Activated CD8-positive, alpha-beta T cell treated with anti-CD3 and anti-CD28 coated beads for 36 hours (primary cell): ENCODE results near the gene HLA-DOA. TPM values are rescaled to one million over a fixed set of nuclear protein-coding genes. Genes with fewer than 3 reads are reported as not detected.
A peak's percentile ranks its signal among the peaks of the same experiment; 100 is the strongest.

Experiments used
- ATAC-seq: fragments of 200-7000 bp; cut with Tn5 transposase; one replicate; pipeline ENCODE4 v1.10.0; 2021; ENCODE audit warnings: mild to moderate bottlenecking, moderate library complexity
- CTCF ChIA-PET: fragments of 350-600 bp; sonication (Branson Sonifier 250); formaldehyde crosslinking; loops from one replicate; lab custom pipeline; 2021; ENCODE audit warnings: antibody characterized with exemption; lab: Charles Lee
- POLR2A ChIA-PET: fragments of 350-600 bp; sonication (Branson Sonifier 250); formaldehyde crosslinking; loops from one replicate; lab custom pipeline; 2021; ENCODE audit warnings: antibody characterized with exemption; lab: Charles Lee
- DNase-seq: peaks from one replicate; pipeline ENCODE4 v3.0.0-alpha.2; 2020
- H3K27ac Mint-ChIP-seq: one replicate; pipeline ENCODE4 v1.8.0; 2021; ENCODE audit warnings: mild to moderate bottlenecking, mixed read lengths
- H3K27me3 Mint-ChIP-seq: one replicate; pipeline ENCODE4 v1.8.0; 2021; ENCODE audit warnings: mixed read lengths
- H3K36me3 Mint-ChIP-seq: one replicate; pipeline ENCODE4 v1.8.0; 2021; ENCODE audit warnings: low read depth, mixed read lengths
- H3K4me1 Mint-ChIP-seq: one replicate; pipeline ENCODE4 v1.8.0; 2021; ENCODE audit warnings: low read depth, mixed read lengths
- H3K4me3 Mint-ChIP-seq: one replicate; pipeline ENCODE4 v1.8.0; 2021; ENCODE audit warnings: mild to moderate bottlenecking, moderate library complexity, mixed read lengths
- H3K9me3 Mint-ChIP-seq: one replicate; pipeline ENCODE4 v1.8.0; 2021; ENCODE audit warnings: mixed read lengths
- CTCF ChIP-seq: fragments of 200-600 bp; IDR thresholded peaks from one replicate; pipeline ENCODE4 v1.8.0; 2022; ENCODE audit warnings: antibody characterized with exemption, mild to moderate bottlenecking
- intact Hi-C: fragments of 100-400 bp; cut with micrococcal nuclease; formaldehyde crosslinking; loops from one replicate; pipeline ENCODE4 v1.10.0; 2022
- total RNA-seq, 2 experiments: library from RNA; stranded (reverse); gene quantifications; one replicate each; pipeline ENCODE4 v1.2.3, GENCODE V29; 2021

Gene HLA-DOA
- total RNA-seq = 1 to 10 TPM; 6.4 to 8.1 TPM

GRCh38 chr6:33008944-33009861 is at the start of gene HLA-DOA:
Gene HLA-DOA, minus strand, starts transcription at chr6:33009591.
- Mint-ChIP-seq H3K4me3 (peak within 1 kb of the TSS; percentile 84), H3K36me3 (peaks cover 2% of the 10 kb centered on the region), H3K9me3 (no peaks in the 10 kb centered on the region), H3K27ac (peak within 1 kb of the TSS; percentile 81), H3K27me3 (no peaks in the 10 kb centered on the region), H3K4me1 (peaks cover 24% of the 10 kb centered on the region)
- ATAC-seq = peak; percentile 99
- CTCF ChIA-PET = interaction anchor here (0.7 to 2.8 kb wide), 5 partner anchors 9 to 149 kb away, joined by 3 to 10 read pairs (median 3); no protein-coding TSS in a partner anchor
- intact Hi-C loops = loop anchor here (10.0 kb wide), 1 partner anchor 236 kb away; no protein-coding TSS in a partner anchor
- TF ChIP-seq CTCF = no peak
- peak; percentile 83 for DNase-seq
- POLR2A ChIA-PET = interaction anchor here (0.9 to 1.4 kb wide), 3 partner anchors 37 to 56 kb away, joined by 3 to 5 read pairs (median 4); partner anchors contain the start of gene HLA-DMA

DNA sequence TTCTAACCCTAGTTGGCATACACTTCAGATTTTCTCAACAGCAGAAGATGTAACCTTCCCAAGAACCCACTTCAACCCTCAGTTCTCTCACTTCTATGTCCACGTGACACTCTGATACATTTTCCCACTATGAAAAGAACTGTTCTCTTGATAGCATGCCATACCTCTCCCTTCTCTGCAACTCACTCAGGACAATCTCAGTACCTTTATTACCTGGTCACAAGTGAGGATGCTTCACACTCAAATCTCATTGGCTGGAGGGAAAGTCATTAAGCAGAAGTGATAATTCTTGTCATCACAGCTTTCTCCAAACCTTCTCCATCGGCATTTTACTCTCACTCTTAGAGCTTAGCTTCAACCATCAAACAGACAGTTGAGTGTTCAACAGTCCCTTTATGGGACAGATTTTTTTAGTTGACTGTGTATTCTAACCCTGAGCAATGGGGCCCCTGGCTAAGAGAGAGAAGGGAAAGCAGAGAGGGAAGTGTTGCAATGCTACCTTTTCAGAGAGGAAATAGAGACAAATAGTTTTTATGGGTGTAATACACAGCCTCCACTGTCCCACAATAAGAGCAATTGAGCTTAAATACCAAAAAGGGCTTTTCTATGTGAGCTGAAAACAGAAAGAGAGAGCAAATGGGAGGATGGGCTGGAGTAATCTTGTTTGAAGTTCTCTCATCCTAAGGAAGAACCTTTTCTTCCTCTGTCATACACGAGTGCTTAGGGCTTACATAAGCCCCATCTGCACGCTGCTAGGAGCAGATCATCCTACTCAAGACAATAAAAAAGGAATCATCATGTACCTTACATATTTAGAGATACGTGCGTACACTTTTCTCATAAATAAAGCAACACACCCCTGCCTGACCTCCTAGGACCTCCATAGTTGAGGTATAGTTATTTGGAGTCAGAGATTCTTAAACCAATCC is 48.1 kb upstream of the HLA-DOA start:
- no peak for TF ChIP-seq CTCF
- Mint-ChIP-seq H3K4me3 (no peak overlapping the region), H3K9me3 (no peaks in the 10 kb centered on the region), H3K27me3 (peaks cover 11% of the 10 kb centered on the region), H3K4me1 (no peaks in the 10 kb centered on the region), H3K36me3 (no peaks in the 10 kb centered on the region), H3K27ac (no peak overlapping the region)
- DNase-seq = no peak
- ChIA-PET POLR2A (no interaction called here), CTCF (interaction anchor here (1.0 kb wide), 1 partner anchor 10 kb away, joined by 4 read pairs; no protein-coding TSS in a partner anchor)
- ATAC-seq = no peak
- intact Hi-C loops = no loop called here

DNA sequence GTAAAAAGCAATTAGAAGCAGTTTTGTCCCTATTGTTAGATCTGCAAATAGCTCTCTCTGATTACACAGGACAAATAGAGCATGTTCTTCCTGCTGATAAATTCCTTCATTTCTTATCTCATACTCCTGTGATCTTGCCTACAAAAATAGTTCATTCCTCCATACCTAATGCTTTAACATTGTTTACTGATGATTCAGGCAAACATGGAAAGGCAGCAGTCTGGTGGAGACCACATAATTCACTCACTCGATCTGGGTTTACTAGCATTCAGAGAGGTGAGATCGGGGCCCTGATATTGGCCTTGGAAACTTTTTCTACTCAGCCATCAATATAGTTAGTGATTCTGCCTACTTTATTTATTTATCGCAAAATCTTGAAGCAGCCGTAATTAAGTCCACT is 43.8 kb upstream of the HLA-DOA start:
- H3K27me3 Mint-ChIP-seq = peaks cover 19% of the 10 kb centered on the region
- CTCF ChIA-PET = no interaction called here
- no peak overlapping the region for H3K27ac Mint-ChIP-seq
- POLR2A ChIA-PET = interaction anchor here (1.0 kb wide), 1 partner anchor 76 kb away, joined by 3 read pairs; no protein-coding TSS in a partner anchor
- TF ChIP-seq CTCF = no peak
- intact Hi-C loops = no loop called here
- no peaks in the 10 kb centered on the region for H3K9me3 Mint-ChIP-seq
- DNase-seq (no peak), ATAC-seq (no peak)
- no peaks in the 10 kb centered on the region for H3K36me3 Mint-ChIP-seq
- no peak overlapping the region for H3K4me3 Mint-ChIP-seq
- no peaks in the 10 kb centered on the region for H3K4me1 Mint-ChIP-seq

- Mint-ChIP-seq H3K27ac (no peak overlapping the region), H3K36me3 (no peaks in the 10 kb centered on the region), H3K27me3 (peaks cover 21% of the 10 kb centered on the region), H3K4me3 (no peak overlapping the region), H3K4me1 (no peaks in the 10 kb centered on the region), H3K9me3 (no peaks in the 10 kb centered on the region)
- no peak for DNase-seq
- no peak for TF ChIP-seq CTCF
- intact Hi-C loops = no loop called here
- CTCF ChIA-PET = interaction anchor here (0.9 kb wide), 1 partner anchor 39 kb away, joined by 3 read pairs; no protein-coding TSS in a partner anchor
- no peak for ATAC-seq
- POLR2A ChIA-PET = interaction anchor here (1.0 kb wide), 1 partner anchor 76 kb away, joined by 3 read pairs; no protein-coding TSS in a partner anchor
These were observed 43.2 kb upstream of the HLA-DOA start for GRCh38 chr6:33052627-33053026.
